ENCODE data around the gene SYTL2.

GRCh38 chr11:85749884-85750283, 61.1 kb downstream of the SYTL2 start:
- no peak for TF ChIP-seq POLR2A (IDR thresholded peaks at IDR 0.05)
- no peak for TF ChIP-seq CTCF (IDR thresholded peaks at IDR 0.05)

All from adrenal gland (tissue), 5 donors.